Measurements from ENCODE around the gene KLF14. TPM values are rescaled to one million over a fixed set of nuclear protein-coding genes. Genes with fewer than 3 reads are reported as not detected.
"Not testable (repeated sequence)": the region's sequence is repeated elsewhere in the genome, so short reads cannot be mapped to it uniquely, and the experiment has no call there.

The KLF14 gene
- total and polyA plus RNA-seq, 2 of the 4 experiments (the other 2 are of a cell fraction) = 0.05 TPM; not detected in 1

GRCh38 chr7:130764569-130764968 is 30.6 kb upstream of the KLF14 start:
- H2AK9ac ChIP-seq (replicated peaks; ENCODE audit: low read depth, low read length, poor library complexity); H3K9me3 ChIP-seq (ENCODE audit: control insufficient read depth, insufficient read depth, low read length); H3K4ac ChIP-seq (ENCODE audit: low read depth, low read length); H3K56ac ChIP-seq (ENCODE audit: extremely low read depth, insufficient read depth, low read length); H3K79me1 ChIP-seq (ENCODE audit: low read depth in 1 of 2, low read length in 2 of 2); in situ Hi-C loops (cut with MboI; ENCODE audit: low sequenced_read_pairs); dilution Hi-C loops (cut with HindIII; ENCODE audit: low sequenced_read_pairs, unreplicated experiment); H2AFZ ChIP-seq (replicated peaks; ENCODE audit: low read length, poor library complexity); BruUV-seq (replicated peaks); H4K8ac ChIP-seq (ENCODE audit: low read depth in 2 of 2, low read length in 2 of 2); H2BK120ac ChIP-seq (ENCODE audit: low read depth, low read length); H4K91ac ChIP-seq (ENCODE audit: insufficient read depth, low read depth, low read length); H3K9ac ChIP-seq (ENCODE audit: low read depth, low read length); H2BK20ac ChIP-seq (ENCODE audit: low read depth, low read length); H2BK5ac ChIP-seq (ENCODE audit: low read depth, low read length, poor library complexity, severe bottlenecking); H3K36me3 ChIP-seq (ENCODE audit: control insufficient read depth, insufficient read depth, low read length); H3K14ac ChIP-seq (replicated peaks; ENCODE audit: low read depth, low read length); DNase-seq; H3K9me1 ChIP-seq (ENCODE audit: insufficient read depth, low read length); H4K20me1 ChIP-seq (ENCODE audit: insufficient read depth, low read length); H3K4me1 ChIP-seq (ENCODE audit: control insufficient read depth, insufficient read depth, low read length); H3K27ac ChIP-seq (ENCODE audit: insufficient read depth, low read length); H3K27me3 ChIP-seq (ENCODE audit: control insufficient read depth, insufficient read depth, low read length); H3K23ac ChIP-seq (ENCODE audit: low read depth, low read length); H3K18ac ChIP-seq (ENCODE audit: low read depth, low read length); H2AK5ac ChIP-seq (ENCODE audit: low read depth, low read length); H2BK15ac ChIP-seq (ENCODE audit: low read depth, low read length); CTCF ChIA-PET; H3K4me2 ChIP-seq (ENCODE audit: low read depth, low read length); H3K4me3 ChIP-seq (ENCODE audit: insufficient read depth, low read depth, low read length); ATAC-seq (ENCODE audit: low read depth); H4K5ac ChIP-seq (ENCODE audit: low read depth, low read length): not testable (repeated sequence)
- no CpG with 5 or more reads among the region's 4 CpGs for WGBS, 2 experiments (ENCODE audit: extremely low coverage in 2 of 2, insufficient read length in 1 of 2)
- intact Hi-C loops (cut with micrococcal nuclease) = loop anchor here (5.0 kb wide), 1 partner anchor 68 kb away; no protein-coding TSS in a partner anchor
- POLR2A ChIA-PET (ENCODE audit: unreplicated experiment) = interaction anchor here (0.6 kb wide), 1 partner anchor 831 kb away, joined by 3 read pairs; no protein-coding TSS in a partner anchor
